Panc1 (cell line): ENCODE data around the gene KIRREL3. TPM values are rescaled to one million over a fixed set of nuclear protein-coding genes. Genes with fewer than 3 reads are reported as not detected.

Source experiments
- ATAC-seq: fragments of 200-7000 bp; cut with Tn5 transposase; 2 replicates; pipeline ENCODE4 v1.9.1; 2020; ENCODE audit warnings: mild to moderate bottlenecking, moderate library complexity
- BruUV-seq: library from RNA; stranded (reverse); fragments of 400-500 nt; replicated peaks from 2 replicates; lab custom pipeline; 2021; lab: Mats Ljungman, UMichigan
- CTCF ChIA-PET: fragments of 300-600 bp; sonication (Branson Sonifier 250); formaldehyde crosslinking; loops from one replicate; lab custom pipeline; 2022; ENCODE audit warnings: antibody characterized with exemption; lab: Charles Lee
- POLR2A ChIA-PET: fragments of 300-600 bp; sonication (Branson Sonifier 250); formaldehyde crosslinking; loops from one replicate; lab custom pipeline; 2022; ENCODE audit warnings: antibody characterized with exemption; lab: Charles Lee
- DNase-seq: peaks from one replicate; pipeline ENCODE4 v3.0.0-alpha.2; 2010; ENCODE audit warnings: low read depth, low spot score
- H3K27ac ChIP-seq: 2 replicates; pipeline ENCODE4 v1.5.1; 2011; ENCODE audit warnings: mild to moderate bottlenecking, low read length, inconsistent platforms
- H3K27me3 ChIP-seq: fragments of 200-500 bp; sonication (Bioruptor generic); 2 replicates; pipeline ENCODE4 v1.6.0; 2014; ENCODE audit warnings: low read length, inconsistent platforms; ENCODE audit not compliant: control insufficient read depth, insufficient read depth
- H3K36me3 ChIP-seq: fragments of 200-500 bp; sonication (Bioruptor generic); 2 replicates; pipeline ENCODE4 v1.5.1; 2014; ENCODE audit warnings: inconsistent platforms, mild to moderate bottlenecking, low read length, moderate library complexity; ENCODE audit not compliant: control insufficient read depth, insufficient read depth
- H3K4me1 ChIP-seq: 2 replicates; pipeline ENCODE4 v1.5.1; 2011; ENCODE audit warnings: inconsistent platforms, mild to moderate bottlenecking, low read length, moderate library complexity; ENCODE audit not compliant: control insufficient read depth, insufficient read depth
- H3K4me3 ChIP-seq, 2 experiments: 2 replicates each; pipeline ENCODE4 v1.5.1; 2011 to 2012; ENCODE audit warnings: low read depth in 2 of 2, low read length in 2 of 2, mild to moderate bottlenecking in 2 of 2, inconsistent platforms in 1 of 2, moderate library complexity in 1 of 2
- H3K9me3 ChIP-seq: fragments of 200-500 bp; sonication (Bioruptor generic); 2 replicates; pipeline ENCODE4 v1.5.1; 2014; ENCODE audit warnings: low read depth, mild to moderate bottlenecking, inconsistent platforms, low read length, moderate library complexity; ENCODE audit not compliant: control insufficient read depth, insufficient read depth
- POLR2AphosphoS5 ChIP-seq: IDR thresholded peaks from 2 replicates; pipeline ENCODE4 v1.6.1; 2012; ENCODE audit warnings: mild to moderate bottlenecking, low read depth, low read length, moderate library complexity
- SIN3A ChIP-seq: IDR thresholded peaks from 2 replicates; pipeline ENCODE4 v1.6.1; 2012; ENCODE audit warnings: low read depth, mild to moderate bottlenecking, low read length, moderate library complexity, borderline replicate concordance; ENCODE audit not compliant: insufficient read depth
- TCF7L2 ChIP-seq: IDR thresholded peaks from 2 replicates; pipeline ENCODE4 v1.6.1; 2011; ENCODE audit warnings: mild to moderate bottlenecking, low read depth, low read length, inconsistent platforms
- in situ Hi-C: cut with HindIII; loops from 2 replicates; pipeline ENCODE4 v1.10.0; 2016; ENCODE audit warnings: low sequenced_read_pairs, low pct_unique_long_range_greater_than_20kb
- intact Hi-C: fragments of 100-400 bp; cut with micrococcal nuclease; formaldehyde crosslinking; loops from one replicate; pipeline ENCODE4 v1.10.0; 2022; ENCODE audit not compliant: unreplicated experiment
- total RNA-seq: library from RNA; stranded (reverse); gene quantifications from one replicate; pipeline ENCODE4 v1.2.1, GENCODE V29; 2021; ENCODE audit not compliant: unreplicated experiment
- TF ChIP-seq, protein P1 (sequence below): fragments of 450-650 bp; IDR thresholded peaks from 2 replicates; pipeline ENCODE4 v1.5.1; 2017; ENCODE audit warnings: mild to moderate bottlenecking
- TF ChIP-seq, protein P2 (sequence below), 2 experiments: IDR thresholded peaks; 2 replicates each; pipeline ENCODE4 v1.6.1; 2011 to 2012; ENCODE audit warnings: low read depth in 2 of 2, control low read depth in 1 of 2, low read length in 1 of 2, mild to moderate bottlenecking in 1 of 2, moderate library complexity in 1 of 2; ENCODE audit not compliant: insufficient read depth in 1 of 2

KIRREL3 gene
- total RNA-seq, 1 experiment from 2014 or later, result 0.36 TPM

DNA sequence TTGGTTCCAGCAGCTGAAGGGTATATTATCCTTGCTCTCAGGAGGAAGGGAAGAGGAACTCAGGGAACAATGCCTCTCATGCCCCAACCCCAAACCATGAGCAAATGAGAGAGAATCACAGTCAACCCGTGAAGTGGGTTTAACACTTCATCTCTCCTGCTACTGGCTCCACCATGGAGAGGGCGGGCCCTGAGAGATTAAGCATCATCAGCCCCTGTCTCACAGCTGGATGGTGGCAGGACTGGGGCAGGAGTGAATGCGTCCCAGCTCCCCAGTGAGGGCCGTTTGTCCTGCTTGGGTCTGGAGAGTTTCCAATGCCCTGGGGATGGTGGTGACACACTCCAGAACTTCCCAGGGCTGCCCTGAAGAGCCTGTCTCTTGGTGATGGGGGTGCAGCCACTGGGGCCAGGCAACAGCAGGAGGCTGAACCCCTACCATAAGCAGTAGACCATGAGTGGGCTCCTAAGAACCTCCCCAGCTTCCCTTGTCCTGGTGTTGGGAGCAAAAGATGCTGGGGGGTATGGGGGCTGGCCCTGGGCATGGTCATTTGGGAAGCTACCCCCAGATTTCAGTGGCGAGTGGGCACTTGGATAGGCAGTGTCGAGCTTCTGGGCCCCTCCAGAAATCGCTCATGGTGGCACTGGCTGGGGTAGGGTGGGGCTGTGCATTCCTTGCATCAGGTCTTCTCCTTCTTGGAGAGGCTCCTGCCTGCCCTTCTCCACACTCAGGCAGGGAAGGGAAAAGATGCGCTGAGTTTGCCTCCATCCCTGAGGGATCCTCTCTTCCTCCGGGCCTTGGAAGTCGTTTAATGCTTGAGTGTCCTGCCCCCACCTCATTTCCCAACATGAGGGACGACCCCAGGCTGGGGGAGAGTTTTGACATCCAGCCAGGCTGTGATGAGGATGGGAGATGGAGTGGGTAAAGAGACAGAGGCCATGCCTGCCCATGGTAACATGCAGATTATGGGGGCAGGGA lies 487.5 kb downstream of the KIRREL3 start:
- BruUV-seq, result no TSS peak
- no peak for DNase-seq
- Histone ChIP-seq H3K27me3 (peaks cover 15% of the 10 kb centered on the region), H3K27ac (no peak overlapping the region), H3K4me3 (no peak overlapping the region), H3K36me3 (no peaks in the 10 kb centered on the region), H3K9me3 (no peaks in the 10 kb centered on the region), H3K4me1 (no peaks in the 10 kb centered on the region)
- no peak for ATAC-seq
- in situ Hi-C loops (no loop called here), intact Hi-C loops (no loop called here)
- TF ChIP-seq SIN3A, result no peak
- no peak for TF ChIP-seq TCF7L2
- TF ChIP-seq, protein P1, sequence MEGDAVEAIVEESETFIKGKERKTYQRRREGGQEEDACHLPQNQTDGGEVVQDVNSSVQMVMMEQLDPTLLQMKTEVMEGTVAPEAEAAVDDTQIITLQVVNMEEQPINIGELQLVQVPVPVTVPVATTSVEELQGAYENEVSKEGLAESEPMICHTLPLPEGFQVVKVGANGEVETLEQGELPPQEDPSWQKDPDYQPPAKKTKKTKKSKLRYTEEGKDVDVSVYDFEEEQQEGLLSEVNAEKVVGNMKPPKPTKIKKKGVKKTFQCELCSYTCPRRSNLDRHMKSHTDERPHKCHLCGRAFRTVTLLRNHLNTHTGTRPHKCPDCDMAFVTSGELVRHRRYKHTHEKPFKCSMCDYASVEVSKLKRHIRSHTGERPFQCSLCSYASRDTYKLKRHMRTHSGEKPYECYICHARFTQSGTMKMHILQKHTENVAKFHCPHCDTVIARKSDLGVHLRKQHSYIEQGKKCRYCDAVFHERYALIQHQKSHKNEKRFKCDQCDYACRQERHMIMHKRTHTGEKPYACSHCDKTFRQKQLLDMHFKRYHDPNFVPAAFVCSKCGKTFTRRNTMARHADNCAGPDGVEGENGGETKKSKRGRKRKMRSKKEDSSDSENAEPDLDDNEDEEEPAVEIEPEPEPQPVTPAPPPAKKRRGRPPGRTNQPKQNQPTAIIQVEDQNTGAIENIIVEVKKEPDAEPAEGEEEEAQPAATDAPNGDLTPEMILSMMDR, result no peak
- no peak for TF ChIP-seq POLR2AphosphoS5
- TF ChIP-seq, protein P2, sequence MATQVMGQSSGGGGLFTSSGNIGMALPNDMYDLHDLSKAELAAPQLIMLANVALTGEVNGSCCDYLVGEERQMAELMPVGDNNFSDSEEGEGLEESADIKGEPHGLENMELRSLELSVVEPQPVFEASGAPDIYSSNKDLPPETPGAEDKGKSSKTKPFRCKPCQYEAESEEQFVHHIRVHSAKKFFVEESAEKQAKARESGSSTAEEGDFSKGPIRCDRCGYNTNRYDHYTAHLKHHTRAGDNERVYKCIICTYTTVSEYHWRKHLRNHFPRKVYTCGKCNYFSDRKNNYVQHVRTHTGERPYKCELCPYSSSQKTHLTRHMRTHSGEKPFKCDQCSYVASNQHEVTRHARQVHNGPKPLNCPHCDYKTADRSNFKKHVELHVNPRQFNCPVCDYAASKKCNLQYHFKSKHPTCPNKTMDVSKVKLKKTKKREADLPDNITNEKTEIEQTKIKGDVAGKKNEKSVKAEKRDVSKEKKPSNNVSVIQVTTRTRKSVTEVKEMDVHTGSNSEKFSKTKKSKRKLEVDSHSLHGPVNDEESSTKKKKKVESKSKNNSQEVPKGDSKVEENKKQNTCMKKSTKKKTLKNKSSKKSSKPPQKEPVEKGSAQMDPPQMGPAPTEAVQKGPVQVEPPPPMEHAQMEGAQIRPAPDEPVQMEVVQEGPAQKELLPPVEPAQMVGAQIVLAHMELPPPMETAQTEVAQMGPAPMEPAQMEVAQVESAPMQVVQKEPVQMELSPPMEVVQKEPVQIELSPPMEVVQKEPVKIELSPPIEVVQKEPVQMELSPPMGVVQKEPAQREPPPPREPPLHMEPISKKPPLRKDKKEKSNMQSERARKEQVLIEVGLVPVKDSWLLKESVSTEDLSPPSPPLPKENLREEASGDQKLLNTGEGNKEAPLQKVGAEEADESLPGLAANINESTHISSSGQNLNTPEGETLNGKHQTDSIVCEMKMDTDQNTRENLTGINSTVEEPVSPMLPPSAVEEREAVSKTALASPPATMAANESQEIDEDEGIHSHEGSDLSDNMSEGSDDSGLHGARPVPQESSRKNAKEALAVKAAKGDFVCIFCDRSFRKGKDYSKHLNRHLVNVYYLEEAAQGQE (IDR thresholded peaks at IDR 0.05; ENCODE audit: insufficient read depth in 1 of 2, low read depth in 2 of 2, low read length in 1 of 2), result no peak
- ChIA-PET CTCF (interaction anchor here (1.0 kb wide), 1 partner anchor 32 kb away, joined by 3 read pairs; no protein-coding TSS in a partner anchor), POLR2A (no interaction called here)

DNA sequence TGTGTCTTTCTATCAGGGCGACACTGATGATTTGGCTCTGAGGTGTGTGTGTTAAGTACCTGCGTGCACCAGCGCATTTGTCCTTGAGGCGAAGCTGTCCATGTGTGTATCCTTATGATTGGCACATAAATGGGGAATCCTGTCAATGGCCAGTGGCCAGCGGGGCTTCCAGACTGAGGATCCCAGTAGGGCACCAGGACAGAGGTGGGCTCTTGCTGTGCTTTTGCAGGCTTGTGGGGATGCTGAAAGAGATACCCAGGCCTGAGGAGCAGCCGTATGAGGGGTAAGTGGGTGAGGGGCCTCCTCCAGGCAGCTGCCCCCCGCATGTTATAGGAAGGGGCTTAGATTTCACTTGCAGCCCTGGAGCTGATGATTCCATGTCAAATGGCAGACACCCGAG lies 488.3 kb downstream of the KIRREL3 start:
- intact Hi-C loops, result no loop called here

More for the DNA sequence above, 488.3 kb downstream of the KIRREL3 start:
- no TSS peak for BruUV-seq
- no peak for ATAC-seq
- in situ Hi-C loops, result no loop called here
- Histone ChIP-seq H3K36me3 (no peaks in the 10 kb centered on the region), H3K9me3 (no peaks in the 10 kb centered on the region), H3K27ac (no peak overlapping the region), H3K27me3 (peaks cover 20% of the 10 kb centered on the region), H3K4me1 (no peaks in the 10 kb centered on the region), H3K4me3 (no peak overlapping the region)
- POLR2A ChIA-PET, result no interaction called here
- TF ChIP-seq, protein P1, result no peak
- TF ChIP-seq TCF7L2 (no peak), POLR2AphosphoS5 (no peak), SIN3A (no peak)
- TF ChIP-seq, protein P2 (IDR thresholded peaks at IDR 0.05; ENCODE audit: insufficient read depth in 1 of 2, low read depth in 2 of 2, low read length in 1 of 2), result no peak
- CTCF ChIA-PET, result interaction anchor here (1.0 kb wide), 1 partner anchor 32 kb away, joined by 3 read pairs; no protein-coding TSS in a partner anchor
- DNase-seq, result no peak
